GM10248 (cell line): ENCODE data around the gene PBX3.

Experiments used
- CTCF ChIA-PET: fragments of 300-600 bp; sonication (Branson Sonifier 250); formaldehyde crosslinking; extraction: SDS; loops from one replicate; lab custom pipeline; 2021; ENCODE audit warnings: antibody characterized with exemption; lab: Yijun Ruan, JAX
- POLR2A ChIA-PET: fragments of 350-650 bp; sonication (Branson Sonifier 250); formaldehyde crosslinking; extraction: SDS; loops from one replicate; lab custom pipeline; 2020; ENCODE audit warnings: antibody characterized with exemption; lab: Yijun Ruan, JAX
- DNase-seq: peaks from one replicate; pipeline ENCODE4 v3.0.0; 2012; ENCODE audit errors: extremely low spot score
- TF ChIP-seq, protein P1 (sequence below): IDR thresholded peaks from 2 replicates; pipeline ENCODE4 v1.5.1; 2012; ENCODE audit warnings: mild to moderate bottlenecking, low read depth; ENCODE audit errors: extremely low read depth, missing control alignments, control extremely low read depth

PBX3 gene

GRCh38 chr9:125985142-125985997 lies 238.2 kb downstream of the PBX3 start:
- TF ChIP-seq, protein P1, sequence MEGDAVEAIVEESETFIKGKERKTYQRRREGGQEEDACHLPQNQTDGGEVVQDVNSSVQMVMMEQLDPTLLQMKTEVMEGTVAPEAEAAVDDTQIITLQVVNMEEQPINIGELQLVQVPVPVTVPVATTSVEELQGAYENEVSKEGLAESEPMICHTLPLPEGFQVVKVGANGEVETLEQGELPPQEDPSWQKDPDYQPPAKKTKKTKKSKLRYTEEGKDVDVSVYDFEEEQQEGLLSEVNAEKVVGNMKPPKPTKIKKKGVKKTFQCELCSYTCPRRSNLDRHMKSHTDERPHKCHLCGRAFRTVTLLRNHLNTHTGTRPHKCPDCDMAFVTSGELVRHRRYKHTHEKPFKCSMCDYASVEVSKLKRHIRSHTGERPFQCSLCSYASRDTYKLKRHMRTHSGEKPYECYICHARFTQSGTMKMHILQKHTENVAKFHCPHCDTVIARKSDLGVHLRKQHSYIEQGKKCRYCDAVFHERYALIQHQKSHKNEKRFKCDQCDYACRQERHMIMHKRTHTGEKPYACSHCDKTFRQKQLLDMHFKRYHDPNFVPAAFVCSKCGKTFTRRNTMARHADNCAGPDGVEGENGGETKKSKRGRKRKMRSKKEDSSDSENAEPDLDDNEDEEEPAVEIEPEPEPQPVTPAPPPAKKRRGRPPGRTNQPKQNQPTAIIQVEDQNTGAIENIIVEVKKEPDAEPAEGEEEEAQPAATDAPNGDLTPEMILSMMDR: no peak
- CTCF ChIA-PET: no interaction called here

DNA sequence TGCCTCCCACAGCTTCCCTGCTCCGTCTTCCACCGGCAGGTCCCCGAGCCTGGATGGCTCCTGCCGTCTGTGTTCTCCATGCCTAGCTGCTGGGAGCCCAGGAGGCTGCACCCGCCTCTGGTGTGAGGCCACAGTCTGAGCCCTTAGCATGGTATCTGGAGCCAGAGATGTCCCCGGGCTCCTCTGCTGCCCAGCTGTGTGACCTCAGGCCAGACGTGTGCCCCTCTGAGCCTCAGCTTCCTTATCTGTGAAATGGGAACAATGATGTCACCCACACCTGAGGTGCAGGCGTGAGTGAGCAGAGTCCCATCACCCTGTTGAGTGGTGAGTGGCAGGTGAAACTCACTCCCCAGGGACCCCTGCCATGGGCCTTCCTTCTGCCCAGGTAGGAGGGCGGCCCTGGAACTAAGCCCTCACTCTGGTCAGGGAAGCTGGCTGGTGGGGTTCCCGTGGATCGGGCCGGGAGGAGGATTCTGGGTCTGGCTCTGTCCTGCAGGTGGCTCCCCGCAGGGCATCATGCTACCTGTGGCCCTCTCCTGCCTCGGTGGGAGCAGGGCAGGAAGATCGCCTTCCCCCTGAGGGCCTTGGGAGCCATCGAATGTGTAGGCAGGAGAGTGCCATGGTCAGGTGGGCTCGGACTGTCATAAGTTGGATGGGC lies 239.0 kb downstream of the PBX3 start:
- POLR2A ChIA-PET: no interaction called here
- no peak for DNase-seq
- TF ChIP-seq, protein P1: no peak
- CTCF ChIA-PET: no interaction called here

More at GRCh38 chr9:125985142-125985997, 238.2 kb downstream of the PBX3 start:
- POLR2A ChIA-PET: no interaction called here
- DNase-seq: no peak

DNA sequence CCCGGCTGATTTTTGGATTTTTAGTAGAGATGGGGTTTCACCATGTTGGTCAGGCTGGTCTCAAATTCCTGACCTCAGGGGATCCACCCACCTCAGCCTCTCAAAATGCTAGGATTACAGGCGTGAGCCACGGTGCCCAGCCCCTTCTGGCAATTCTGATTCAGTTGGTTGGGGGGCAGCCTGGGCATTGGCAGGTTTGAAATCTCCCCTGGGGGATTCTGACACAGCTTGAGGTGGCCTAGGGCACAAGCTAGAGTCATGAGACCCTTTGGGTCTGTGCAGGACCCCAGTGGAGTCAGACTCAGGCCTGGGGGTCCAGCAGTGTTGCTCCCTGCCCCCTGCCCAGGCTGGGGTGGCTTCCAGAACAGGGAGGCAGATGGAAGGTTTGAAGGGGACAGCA lies 239.8 kb downstream of the PBX3 start:
- TF ChIP-seq, protein P1: no peak
- DNase-seq: no peak
- POLR2A ChIA-PET: no interaction called here
- CTCF ChIA-PET: no interaction called here

- ChIA-PET POLR2A (no interaction called here), CTCF (no interaction called here)
- DNase-seq: no peak
- TF ChIP-seq, protein P1: no peak
These were observed 240.2 kb downstream of the PBX3 start for GRCh38 chr9:125987420-125987819.

- ChIA-PET CTCF (no interaction called here), POLR2A (no interaction called here)
- no peak for DNase-seq
- TF ChIP-seq, protein P1: no peak
These were observed 241.4 kb downstream of the PBX3 start for GRCh38 chr9:125988479-125989050.

GRCh38 chr9:125989090-125989501 lies 241.9 kb downstream of the PBX3 start:
- POLR2A ChIA-PET: no interaction called here
- CTCF ChIA-PET: no interaction called here
- DNase-seq: no peak
- TF ChIP-seq, protein P1: no peak
